ENCODE results near the gene PAOX.
"Not testable (repeated sequence)": the region's sequence is repeated elsewhere in the genome, so short reads cannot be mapped to it uniquely, and the experiment has no call there.

PAOX gene

GRCh38 chr10:133365461-133366129 is 13.5 kb upstream of the PAOX start:
- DNase-seq, result no peak

GRCh38 chr10:133366130-133366478 is 13.0 kb upstream of the PAOX start:
- no peak for DNase-seq

- no peak for DNase-seq
Observed at GRCh38 chr10:133366751-133367150, 12.3 kb upstream of the PAOX start.

- not testable (repeated sequence) for DNase-seq
Observed at GRCh38 chr10:133367461-133367860, 11.6 kb upstream of the PAOX start.

GRCh38 chr10:133368153-133368552 is 10.9 kb upstream of the PAOX start:
- DNase-seq, result no peak

GRCh38 chr10:133370030-133370786 is 8.9 kb upstream of the PAOX start:
- DNase-seq, result no peak

GRCh38 chr10:133372507-133372906 is 6.6 kb upstream of the PAOX start:
- DNase-seq, result no peak

GRCh38 chr10:133373174-133374090 is 5.6 kb upstream of the PAOX start, which contains the start of gene ECHS1:
Gene ECHS1 (minus strand): TSS chr10:133373354. CDS start chr10:133373333, 21 bp downstream.
- DNase-seq, result peak; percentile 13

- no peak for DNase-seq
Observed at GRCh38 chr10:133375357-133376115, 3.5 kb upstream of the PAOX start.

- DNase-seq, result not testable (repeated sequence)
Observed at GRCh38 chr10:133376183-133376582, 2.9 kb upstream of the PAOX start.

- DNase-seq, result no peak
Observed at GRCh38 chr10:133377025-133377817, 1.8 kb upstream of the PAOX start.

GRCh38 chr10:133377818-133378250 is 1.2 kb upstream of the PAOX start:
- no peak for DNase-seq

- DNase-seq, result no peak
Observed at GRCh38 chr10:133378251-133379096, 588 bp upstream of the PAOX start.

- DNase-seq, result no peak
Observed at GRCh38 chr10:133379801-133380666, 972 bp downstream of the PAOX start.

- no peak for DNase-seq
Observed at GRCh38 chr10:133381036-133381435, 2.0 kb downstream of the PAOX start.

GRCh38 chr10:133383551-133383950 is 4.5 kb downstream of the PAOX start:
- DNase-seq, result no peak

- DNase-seq, result no peak
Observed at GRCh38 chr10:133384071-133384470, 5.0 kb downstream of the PAOX start.

- no peak for DNase-seq
Observed at GRCh38 chr10:133385214-133385613, 6.2 kb downstream of the PAOX start.

GRCh38 chr10:133386951-133387350 is 7.9 kb downstream of the PAOX start:
- DNase-seq, result not testable (repeated sequence)

All from NCI-H1417 treated with DMSO at 0.1 percent for 48 hours (cell line).